Sigmoid colon (tissue), 4 donors: ENCODE data around the gene COL5A1.

Experiments
- CTCF ChIP-seq, 4 experiments: fragments of 450-650 bp in 3 of 4; fragments of 200-600 bp in 1 of 4; IDR thresholded peaks; one replicate each; pipeline ENCODE4 v1.5.1; 2016 to 2019; ENCODE audit warnings: antibody characterized with exemption in 4 of 4, mild to moderate bottlenecking in 3 of 4, moderate library complexity in 2 of 4
- EP300 ChIP-seq, 4 donors: sonication (generic); formaldehyde crosslinking; IDR thresholded peaks; one replicate each; pipeline ENCODE4 v1.6.1; 2017; ENCODE audit warnings: antibody characterized with exemption in 4 of 4
- POLR2A ChIP-seq, 2 donors: fragments of 450-650 bp; IDR thresholded peaks; one replicate each; pipeline ENCODE4 v1.6.1; 2016; ENCODE audit warnings: antibody characterized with exemption in 2 of 2, mild to moderate bottlenecking in 2 of 2, moderate library complexity in 2 of 2
- POLR2AphosphoS5 ChIP-seq, 4 donors: sonication (generic); formaldehyde crosslinking; IDR thresholded peaks; one replicate each; pipeline ENCODE4 v1.6.1; 2017; ENCODE audit warnings: antibody characterized with exemption in 4 of 4

GRCh38 chr9:134627417-134628353 lies 13.9 kb upstream of the COL5A1 start:
- TF ChIP-seq CTCF (IDR thresholded peaks at IDR 0.05) (no peak), POLR2A (IDR thresholded peaks at IDR 0.05) (no peak), POLR2AphosphoS5 (IDR thresholded peaks at IDR 0.05) (no peak), EP300 (IDR thresholded peaks at IDR 0.05) (no peak)
